Immature natural killer cell (primary cell): Measurements from ENCODE around the gene TYRO3. TPM values are rescaled to one million over a fixed set of nuclear protein-coding genes. Genes with fewer than 3 reads are reported as not detected.
A peak's percentile ranks its signal among the peaks of the same experiment; 100 is the strongest.
"Not testable (repeated sequence)": the region's sequence is repeated elsewhere in the genome, so short reads cannot be mapped to it uniquely, and the experiment has no call there.

Source experiments
- DNase-seq, 3 donors: peaks; one replicate each; pipeline ENCODE4 v3.0.0; 2022; ENCODE audit warnings: mixed read lengths in 1 of 3
- H3K27ac Mint-ChIP-seq, 6 donors: one replicate each; pipeline ENCODE4 v1.8.0; 2020; ENCODE audit warnings: mixed read lengths in 6 of 6, mild to moderate bottlenecking in 5 of 6, inconsistent platforms in 4 of 6, moderate library complexity in 3 of 6
- H3K27me3 Mint-ChIP-seq, 3 donors: one replicate each; pipeline ENCODE4 v1.8.0; 2020 to 2021; ENCODE audit warnings: low read depth in 3 of 3, mild to moderate bottlenecking in 3 of 3, mixed read lengths in 3 of 3, moderate library complexity in 3 of 3, inconsistent platforms in 1 of 3
- H3K36me3 Mint-ChIP-seq, 3 donors: one replicate each; pipeline ENCODE4 v1.8.0; 2020; ENCODE audit warnings: mixed read lengths in 3 of 3, inconsistent platforms in 2 of 3, mild to moderate bottlenecking in 2 of 3
- H3K4me1 Mint-ChIP-seq, 2 donors: one replicate each; pipeline ENCODE4 v1.8.0; 2020; ENCODE audit warnings: inconsistent platforms in 2 of 2, mild to moderate bottlenecking in 2 of 2, mixed read lengths in 2 of 2, moderate library complexity in 1 of 2
- H3K4me3 Mint-ChIP-seq, 5 donors: one replicate each; pipeline ENCODE4 v1.8.0; 2020; ENCODE audit warnings: mild to moderate bottlenecking in 5 of 5, mixed read lengths in 5 of 5, inconsistent platforms in 3 of 5, moderate library complexity in 3 of 5
- H3K9me3 Mint-ChIP-seq, 6 donors: one replicate each; pipeline ENCODE4 v1.8.0; 2020; ENCODE audit warnings: mild to moderate bottlenecking in 6 of 6, mixed read lengths in 6 of 6, inconsistent platforms in 4 of 6, moderate library complexity in 3 of 6
- polyA plus RNA-seq, 3 donors: library from polyadenylated mRNA; unstranded; fragments of 300-500 nt; fragmentation: Illumina TruSeq; gene quantifications; one replicate each; pipeline ENCODE4 v1.2.3, GENCODE V29; 2021

Gene TYRO3
- polyA plus RNA-seq, 3 donors from 2014 or later: 0.38 to 0.95 TPM; not detected in 1

- DNase-seq: no peak
- Mint-ChIP-seq H3K36me3 (no peaks in the 10 kb centered on the region), H3K27me3 (peaks cover 0 to 4% (median 3%) of the 10 kb centered on the region in 3 donors), H3K4me1 (no peaks in the 10 kb centered on the region), H3K4me3 (no peak overlapping the region), H3K27ac (no peak overlapping the region), H3K9me3 (no peaks in the 10 kb centered on the region)
These were observed 11.8 kb downstream of the TYRO3 start for GRCh38 chr15:41570764-41571163.

- no peaks in the 10 kb centered on the region for H3K36me3 Mint-ChIP-seq
- no peak overlapping the region for H3K27ac Mint-ChIP-seq
- no peaks in the 10 kb centered on the region for H3K4me1 Mint-ChIP-seq
- no peaks in the 10 kb centered on the region for H3K9me3 Mint-ChIP-seq
- peaks cover 0 to 4% (median 3%) of the 10 kb centered on the region in 3 donors for H3K27me3 Mint-ChIP-seq
- no peak for DNase-seq
- H3K4me3 Mint-ChIP-seq: no peak overlapping the region
These were observed 12.9 kb downstream of the TYRO3 start for GRCh38 chr15:41571948-41572347.

- no peak overlapping the region for H3K27ac Mint-ChIP-seq
- no peaks in the 10 kb centered on the region for H3K9me3 Mint-ChIP-seq
- DNase-seq: no peak
- no peak overlapping the region for H3K4me3 Mint-ChIP-seq
- no peaks in the 10 kb centered on the region for H3K36me3 Mint-ChIP-seq
- peaks cover 0 to 4% (median 3%) of the 10 kb centered on the region in 3 donors for H3K27me3 Mint-ChIP-seq
- no peaks in the 10 kb centered on the region for H3K4me1 Mint-ChIP-seq
These were observed 13.9 kb downstream of the TYRO3 start for GRCh38 chr15:41572866-41573265.

- Mint-ChIP-seq H3K4me1 (no peaks in the 10 kb centered on the region), H3K27me3 (peaks cover 0 to 4% (median 3%) of the 10 kb centered on the region in 3 donors), H3K27ac (no peak overlapping the region), H3K4me3 (no peak overlapping the region), H3K9me3 (no peaks in the 10 kb centered on the region), H3K36me3 (no peaks in the 10 kb centered on the region)
- no peak for DNase-seq
These were observed 14.4 kb downstream of the TYRO3 start for GRCh38 chr15:41573396-41573795.

DNA sequence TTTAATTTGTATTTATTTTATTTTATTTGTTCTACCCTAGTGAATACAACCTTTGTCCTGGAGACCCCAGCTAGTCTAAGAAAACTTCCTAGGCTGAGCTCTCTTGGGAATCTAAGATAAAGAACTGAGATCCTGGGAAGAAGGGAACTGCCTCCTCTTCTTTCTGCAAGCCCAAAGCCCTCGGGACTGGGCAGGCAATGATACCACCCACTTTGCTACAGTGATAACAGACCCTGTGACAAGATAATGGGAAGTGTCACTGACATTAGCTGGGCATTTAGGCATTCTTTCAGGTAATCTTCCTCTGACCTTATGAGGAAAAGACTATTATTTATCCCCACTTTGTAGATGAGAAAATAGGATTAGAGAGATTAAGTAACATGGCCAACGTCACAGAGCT, 15.1 kb downstream of the TYRO3 start:
- no peak for DNase-seq
- Mint-ChIP-seq H3K4me3 (no peak overlapping the region), H3K27me3 (peaks cover 0 to 4% (median 3%) of the 10 kb centered on the region in 3 donors), H3K9me3 (no peaks in the 10 kb centered on the region), H3K27ac (no peak overlapping the region), H3K36me3 (no peaks in the 10 kb centered on the region), H3K4me1 (no peaks in the 10 kb centered on the region)

DNA sequence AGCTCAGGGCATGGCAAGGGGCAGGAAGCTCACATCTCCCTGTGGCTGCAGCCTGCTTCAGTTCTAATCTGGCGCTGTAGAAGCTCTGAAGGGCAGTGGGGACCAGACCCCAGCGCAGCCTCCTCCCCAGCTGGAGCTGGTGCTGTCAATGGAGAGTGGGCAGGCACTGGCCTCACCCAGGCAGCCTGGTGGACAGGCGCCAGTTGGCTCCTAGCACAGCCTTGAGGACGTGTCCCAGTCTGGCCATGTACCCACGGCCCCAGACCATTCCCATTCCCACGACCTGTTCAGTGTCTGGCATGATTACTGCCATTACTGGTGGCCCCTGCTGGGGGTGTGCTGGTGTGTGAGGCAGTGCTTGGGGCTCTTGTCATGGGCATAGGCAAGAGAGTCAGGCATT, 16.3 kb downstream of the TYRO3 start:
- DNase-seq: no peak
- Mint-ChIP-seq H3K4me1 (no peaks in the 10 kb centered on the region), H3K9me3 (no peaks in the 10 kb centered on the region), H3K27me3 (peaks cover 0 to 4% (median 3%) of the 10 kb centered on the region in 3 donors), H3K4me3 (no peak overlapping the region), H3K36me3 (no peaks in the 10 kb centered on the region), H3K27ac (no peak overlapping the region)

GRCh38 chr15:41577863-41578735, 19.1 kb downstream of the TYRO3 start:
- H3K4me3 Mint-ChIP-seq: no peak overlapping the region
- H3K4me1 Mint-ChIP-seq: no peaks in the 10 kb centered on the region
- no peaks in the 10 kb centered on the region for H3K9me3 Mint-ChIP-seq
- no peak overlapping the region for H3K27ac Mint-ChIP-seq
- DNase-seq: no peak
- no peaks in the 10 kb centered on the region for H3K36me3 Mint-ChIP-seq
- H3K27me3 Mint-ChIP-seq: peaks cover 2 to 10% (median 5%) of the 10 kb centered on the region in 3 donors

DNA sequence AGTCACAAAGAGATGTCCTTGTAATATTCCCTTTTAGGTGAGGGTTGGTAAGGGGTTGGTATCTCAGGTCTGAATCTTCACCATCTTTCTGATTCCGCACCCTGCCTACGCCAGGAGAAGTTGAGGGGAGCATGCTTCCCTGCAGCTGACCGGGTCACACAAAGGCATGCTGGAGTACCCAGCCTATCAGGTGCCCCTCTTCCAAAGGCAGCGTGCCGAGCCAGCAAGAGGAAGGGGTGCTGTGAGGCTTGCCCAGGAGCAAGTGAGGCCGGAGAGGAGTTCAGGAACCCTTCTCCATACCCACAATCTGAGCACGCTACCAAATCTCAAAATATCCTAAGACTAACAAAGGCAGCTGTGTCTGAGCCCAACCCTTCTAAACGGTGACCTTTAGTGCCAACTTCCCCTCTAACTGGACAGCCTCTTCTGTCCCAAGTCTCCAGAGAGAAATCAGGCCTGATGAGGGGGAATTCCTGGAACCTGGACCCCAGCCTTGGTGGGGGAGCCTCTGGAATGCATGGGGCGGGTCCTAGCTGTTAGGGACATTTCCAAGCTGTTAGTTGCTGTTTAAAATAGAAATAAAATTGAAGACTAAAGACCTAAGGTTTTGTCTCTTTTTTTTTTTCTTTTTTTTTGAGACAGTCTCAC, 19.8 kb downstream of the TYRO3 start:
- H3K4me3 Mint-ChIP-seq: no peak overlapping the region
- no peak for DNase-seq
- peaks cover 5 to 15% (median 7%) of the 10 kb centered on the region in 3 donors for H3K27me3 Mint-ChIP-seq
- H3K27ac Mint-ChIP-seq: no peak overlapping the region
- no peaks in the 10 kb centered on the region for H3K36me3 Mint-ChIP-seq
- no peaks in the 10 kb centered on the region for H3K9me3 Mint-ChIP-seq
- no peaks in the 10 kb centered on the region for H3K4me1 Mint-ChIP-seq

DNA sequence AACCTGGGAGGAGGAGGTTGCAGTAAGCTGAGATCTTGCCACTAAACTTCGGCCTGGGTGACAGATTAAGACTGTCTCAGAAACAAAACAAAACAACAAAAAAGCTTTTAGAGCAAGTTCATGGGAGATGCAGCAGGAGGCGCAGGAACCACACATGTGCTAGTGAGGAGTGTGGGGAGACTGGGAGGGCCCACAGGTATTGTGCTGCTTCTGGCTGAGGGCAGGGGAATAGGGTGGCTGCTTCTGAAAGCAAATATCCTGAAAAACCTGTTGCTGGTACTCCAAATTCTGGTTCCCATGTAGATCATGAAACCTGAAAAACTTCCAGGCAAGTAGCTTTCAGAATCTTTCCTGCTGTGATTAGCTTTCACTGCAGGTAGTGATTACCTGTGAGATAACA, 22.1 kb downstream of the TYRO3 start:
- no peaks in the 10 kb centered on the region for H3K36me3 Mint-ChIP-seq
- H3K27ac Mint-ChIP-seq: no peak overlapping the region
- no peaks in the 10 kb centered on the region for H3K9me3 Mint-ChIP-seq
- H3K27me3 Mint-ChIP-seq: peaks cover 8 to 20% (median 9%) of the 10 kb centered on the region in 3 donors
- H3K4me3 Mint-ChIP-seq: no peak overlapping the region
- no peak for DNase-seq
- H3K4me1 Mint-ChIP-seq: peaks cover 6 to 11% of the 10 kb centered on the region in 2 donors

DNA sequence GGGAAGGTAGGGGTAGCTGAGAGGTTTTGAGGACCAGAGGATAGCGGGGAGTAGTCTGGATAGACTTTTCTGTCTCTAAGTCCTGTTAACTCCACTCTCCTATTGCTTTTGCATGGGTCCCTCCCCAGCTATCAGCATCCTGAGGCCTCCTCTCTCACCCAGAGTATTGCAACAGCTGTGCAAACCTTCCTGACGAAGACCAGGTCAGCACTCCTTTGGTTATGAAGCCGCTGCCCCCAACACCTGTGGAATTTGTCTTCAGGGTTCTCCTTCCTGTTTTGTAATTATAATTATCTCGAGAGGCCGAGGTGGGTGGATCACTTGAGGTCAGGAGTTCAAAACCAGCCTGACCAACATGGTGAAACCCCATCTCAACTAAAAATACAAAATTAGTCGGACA, 24.8 kb downstream of the TYRO3 start:
- no peak overlapping the region for H3K4me3 Mint-ChIP-seq
- peaks cover 9 to 20% (median 13%) of the 10 kb centered on the region in 3 donors for H3K27me3 Mint-ChIP-seq

DNA sequence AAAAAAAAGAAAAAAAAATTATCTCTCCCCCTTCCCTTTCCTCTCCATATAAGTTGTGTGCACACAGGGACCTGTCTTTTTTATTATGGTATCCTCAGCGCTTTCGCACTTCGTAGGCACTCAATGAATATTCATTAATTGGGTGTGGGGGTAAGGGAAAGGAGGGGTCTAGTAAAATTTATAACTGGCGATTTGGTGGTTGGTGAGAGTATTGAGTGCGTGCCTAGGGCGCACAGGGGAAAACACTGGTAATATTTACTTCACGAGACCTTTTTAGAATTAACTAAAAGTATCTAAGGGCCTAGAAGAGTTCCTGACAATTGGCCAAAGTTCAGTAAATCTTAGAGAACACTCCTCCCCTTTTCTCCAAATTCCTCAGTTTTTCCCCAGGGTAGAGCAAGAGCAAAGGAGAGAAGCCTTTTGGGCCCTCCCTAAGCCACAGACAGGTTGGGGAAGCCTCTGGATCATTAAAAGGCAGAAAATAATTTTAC, 25.7 kb downstream of the TYRO3 start:
- DNase-seq: no peak
- Mint-ChIP-seq H3K4me3 (peak overlapping the region; percentile 45 to 83 (median 72)), H3K4me1 (peaks cover 6 to 11% of the 10 kb centered on the region in 2 donors), H3K27me3 (peaks cover 9 to 20% (median 13%) of the 10 kb centered on the region in 3 donors), H3K36me3 (no peaks in the 10 kb centered on the region), H3K27ac (no peak overlapping the region), H3K9me3 (no peaks in the 10 kb centered on the region)

More for the DNA sequence above, 24.8 kb downstream of the TYRO3 start:
- DNase-seq: no peak
- Mint-ChIP-seq H3K9me3 (no peaks in the 10 kb centered on the region), H3K4me1 (peaks cover 6 to 11% of the 10 kb centered on the region in 2 donors), H3K27ac (no peak overlapping the region), H3K36me3 (no peaks in the 10 kb centered on the region)

- Mint-ChIP-seq H3K36me3 (no peaks in the 10 kb centered on the region), H3K27me3 (peaks cover 9 to 20% (median 13%) of the 10 kb centered on the region in 3 donors), H3K27ac (no peak overlapping the region), H3K9me3 (no peaks in the 10 kb centered on the region), H3K4me1 (peaks cover 6 to 11% of the 10 kb centered on the region in 2 donors), H3K4me3 (peak overlapping the region; percentile 42 to 83 (median 74))
- peak in 1 of 3 donors; percentile 6 for DNase-seq
These were observed 26.4 kb downstream of the TYRO3 start for GRCh38 chr15:41585127-41586047.

GRCh38 chr15:41586531-41587282, 27.7 kb downstream of the TYRO3 start:
- peaks cover 7 to 18% (median 14%) of the 10 kb centered on the region in 3 donors for H3K27me3 Mint-ChIP-seq
- H3K36me3 Mint-ChIP-seq, DNase-seq, H3K27ac Mint-ChIP-seq, H3K4me3 Mint-ChIP-seq, H3K9me3 Mint-ChIP-seq: not testable (repeated sequence)
- peaks cover 6 to 11% of the 10 kb centered on the region in 2 donors for H3K4me1 Mint-ChIP-seq
